HFF-Myc (cell line): Measurements from ENCODE around the gene CTNNA3.

Experiments used
- DNase-seq: peaks from one replicate; pipeline ENCODE4 v3.0.0-alpha.2; 2011; ENCODE audit warnings: low read depth; ENCODE audit errors: extremely low read depth
- H3K4me3 ChIP-seq: replicated peaks from 2 replicates; pipeline ENCODE4 v1.5.1; 2011; ENCODE audit warnings: low read depth, mild to moderate bottlenecking, control low read depth, low read length
- CTCF ChIP-seq: IDR thresholded peaks from 2 replicates; pipeline ENCODE4 v1.5.1; 2012; ENCODE audit warnings: mild to moderate bottlenecking, low read depth, low read length, control low read depth; ENCODE audit errors: missing control alignments

CTNNA3 gene

DNA sequence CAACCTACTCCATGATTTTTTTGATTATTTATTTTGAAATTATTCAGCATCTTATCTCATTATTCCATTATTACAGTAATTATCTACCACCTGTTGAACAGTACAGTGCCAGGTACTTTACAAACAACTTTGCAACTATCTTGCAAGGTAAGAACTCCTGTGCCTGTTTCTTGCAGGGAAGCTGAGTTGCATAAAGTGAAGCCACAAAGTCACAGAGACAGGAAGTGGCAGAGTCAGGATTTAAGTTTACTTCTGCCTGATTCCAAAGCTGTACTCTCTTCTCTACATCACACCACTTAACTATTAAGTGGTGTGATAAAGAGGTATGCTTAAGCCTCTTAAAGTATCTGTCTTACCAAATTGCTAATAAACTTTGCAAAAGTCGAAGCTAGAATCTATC is 690.0 kb downstream of the CTNNA3 start:
- TF ChIP-seq CTCF = no peak
- DNase-seq = no peak
- no peak overlapping the region for H3K4me3 ChIP-seq

- TF ChIP-seq CTCF = no peak
- H3K4me3 ChIP-seq = no peak overlapping the region
- DNase-seq = no peak
These were observed 691.3 kb downstream of the CTNNA3 start for GRCh38 chr10:67004690-67005089.

DNA sequence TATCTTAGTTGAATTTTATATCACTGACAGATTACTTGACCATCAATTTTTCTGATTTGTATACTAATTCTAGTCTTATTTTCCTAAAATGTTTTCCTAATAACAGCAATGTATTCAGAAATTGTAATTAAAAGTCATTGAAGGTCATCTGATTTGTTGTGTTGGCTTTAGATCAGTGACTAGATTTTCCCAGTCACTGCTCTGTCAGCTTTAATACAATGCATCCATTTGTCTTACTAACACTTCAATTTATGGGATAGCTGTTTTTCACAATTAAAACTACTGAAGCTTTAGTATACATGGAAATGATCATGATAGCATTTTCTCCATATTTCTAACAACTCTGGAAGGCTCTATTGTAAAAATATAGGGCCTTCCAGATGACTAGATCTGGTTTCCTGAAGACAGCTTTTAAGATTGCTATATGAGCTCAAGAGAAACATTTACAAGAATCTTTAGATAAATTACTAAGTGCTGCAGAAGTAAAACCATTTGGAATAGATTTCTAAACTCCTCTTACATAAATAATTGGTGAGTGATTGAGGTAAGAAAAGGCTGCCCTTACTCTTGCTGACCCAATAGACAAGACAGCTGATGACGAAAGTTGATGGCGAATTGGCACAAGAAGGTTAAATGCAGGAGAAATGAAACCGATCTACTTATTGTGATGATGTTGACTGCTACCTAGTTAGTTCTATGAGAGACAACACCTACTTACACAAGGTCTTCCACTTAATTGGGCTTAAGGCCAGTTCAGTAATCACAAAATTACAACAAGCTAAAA is 696.0 kb downstream of the CTNNA3 start:
- no peak overlapping the region for H3K4me3 ChIP-seq

GRCh38 chr10:66996996-66997395 is 699.0 kb downstream of the CTNNA3 start:
- no peak overlapping the region for H3K4me3 ChIP-seq
- TF ChIP-seq CTCF = no peak
- DNase-seq = no peak

More for the DNA sequence above, 696.0 kb downstream of the CTNNA3 start:
- no peak for TF ChIP-seq CTCF
- no peak for DNase-seq

GRCh38 chr10:66990143-66990830 is 705.7 kb downstream of the CTNNA3 start:
- H3K4me3 ChIP-seq = no peak overlapping the region
- TF ChIP-seq CTCF = no peak
- DNase-seq = no peak

DNA sequence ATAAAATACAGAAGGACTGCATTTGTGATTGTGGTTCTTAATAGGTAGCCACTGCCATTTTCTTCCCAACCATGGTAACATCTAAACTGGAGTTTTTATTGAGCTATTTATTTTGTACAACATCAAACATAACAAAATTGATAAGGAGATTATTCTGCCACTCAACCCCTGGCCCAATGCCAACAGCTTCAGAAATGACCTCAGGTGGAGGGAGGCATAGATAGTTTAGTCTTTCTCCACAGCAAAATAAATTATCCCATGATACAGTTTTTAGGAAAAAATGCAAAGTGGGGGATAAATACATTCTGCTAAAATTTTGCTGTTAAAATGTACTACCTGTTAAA is 712.5 kb downstream of the CTNNA3 start:
- DNase-seq = no peak
- no peak overlapping the region for H3K4me3 ChIP-seq

More for the DNA sequence above, 712.5 kb downstream of the CTNNA3 start:
- TF ChIP-seq CTCF = no peak
